ENCODE results near the gene GPATCH2L. TPM values are rescaled to one million over a fixed set of nuclear protein-coding genes. Genes with fewer than 3 reads are reported as not detected.

Gene GPATCH2L
- total and polyA plus RNA-seq, 7 donors, result 1.8 to 76.4 (median 40.7) TPM

DNA sequence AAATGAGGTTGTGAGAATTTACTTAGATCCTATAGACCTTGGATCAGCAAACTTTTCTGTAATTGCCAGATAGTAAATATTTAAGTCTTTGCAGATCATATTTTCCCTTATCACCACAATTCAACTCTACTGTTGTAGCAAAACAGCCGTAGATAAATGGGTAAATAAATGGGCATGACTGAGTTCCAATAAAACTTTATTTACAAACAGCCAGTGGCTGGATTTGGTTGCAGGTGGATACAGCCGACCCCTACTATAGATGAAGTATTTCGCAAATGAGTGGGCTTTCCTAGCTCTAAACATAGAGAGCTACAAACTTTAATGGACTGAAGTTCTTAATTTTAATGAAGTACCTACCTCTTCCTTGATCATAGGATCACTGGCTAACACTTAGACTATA lies 100.7 kb downstream of the GPATCH2L start:
- no peaks in the 10 kb centered on the region for H3K27me3 ChIP-seq
- DNase-seq, result no peak
- no peaks in the 10 kb centered on the region for H3K4me1 ChIP-seq
- H3K36me3 ChIP-seq, result no peaks in the 10 kb centered on the region
- TF ChIP-seq, protein P1, sequence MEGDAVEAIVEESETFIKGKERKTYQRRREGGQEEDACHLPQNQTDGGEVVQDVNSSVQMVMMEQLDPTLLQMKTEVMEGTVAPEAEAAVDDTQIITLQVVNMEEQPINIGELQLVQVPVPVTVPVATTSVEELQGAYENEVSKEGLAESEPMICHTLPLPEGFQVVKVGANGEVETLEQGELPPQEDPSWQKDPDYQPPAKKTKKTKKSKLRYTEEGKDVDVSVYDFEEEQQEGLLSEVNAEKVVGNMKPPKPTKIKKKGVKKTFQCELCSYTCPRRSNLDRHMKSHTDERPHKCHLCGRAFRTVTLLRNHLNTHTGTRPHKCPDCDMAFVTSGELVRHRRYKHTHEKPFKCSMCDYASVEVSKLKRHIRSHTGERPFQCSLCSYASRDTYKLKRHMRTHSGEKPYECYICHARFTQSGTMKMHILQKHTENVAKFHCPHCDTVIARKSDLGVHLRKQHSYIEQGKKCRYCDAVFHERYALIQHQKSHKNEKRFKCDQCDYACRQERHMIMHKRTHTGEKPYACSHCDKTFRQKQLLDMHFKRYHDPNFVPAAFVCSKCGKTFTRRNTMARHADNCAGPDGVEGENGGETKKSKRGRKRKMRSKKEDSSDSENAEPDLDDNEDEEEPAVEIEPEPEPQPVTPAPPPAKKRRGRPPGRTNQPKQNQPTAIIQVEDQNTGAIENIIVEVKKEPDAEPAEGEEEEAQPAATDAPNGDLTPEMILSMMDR (IDR thresholded peaks at IDR 0.05), result no peak
- TF ChIP-seq EP300 (IDR thresholded peaks at IDR 0.05) (no peak), POLR2AphosphoS5 (IDR thresholded peaks at IDR 0.05) (no peak), POLR2A (IDR thresholded peaks at IDR 0.05) (no peak)
- H3K4me3 ChIP-seq, result no peak overlapping the region
- no peak overlapping the region for H3K27ac ChIP-seq
- WGBS, 2 donors, result 60 to 77% methylated on average over 3 of the region's 3 CpGs
- intact Hi-C loops (cut with DNase I), result no loop called here
- no peaks in the 10 kb centered on the region for H3K9me3 ChIP-seq

DNA sequence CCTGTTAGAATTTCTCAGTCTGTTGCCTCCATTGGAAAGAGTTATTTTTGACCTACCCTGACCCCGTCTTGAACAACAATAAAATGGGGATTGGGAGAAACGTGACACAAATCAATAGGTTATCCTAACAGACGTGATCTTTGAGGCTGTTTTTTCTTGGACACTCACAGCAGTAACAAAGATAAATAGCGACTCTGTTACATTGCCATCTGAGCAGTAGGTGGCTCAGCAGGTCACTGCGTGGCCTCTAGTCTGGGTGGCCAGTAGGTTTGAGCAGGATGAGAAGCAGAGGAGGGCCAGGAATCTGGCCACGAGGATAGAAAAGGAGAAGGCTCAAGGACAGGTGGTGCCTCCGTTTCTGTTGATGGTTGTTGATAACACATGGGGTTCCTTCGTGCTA lies 101.4 kb downstream of the GPATCH2L start:
- Histone ChIP-seq H3K9me3 (no peaks in the 10 kb centered on the region), H3K27ac (no peak overlapping the region), H3K4me1 (no peaks in the 10 kb centered on the region), H3K4me3 (no peak overlapping the region), H3K36me3 (no peaks in the 10 kb centered on the region), H3K27me3 (no peaks in the 10 kb centered on the region)
- intact Hi-C loops (cut with DNase I), result no loop called here
- DNase-seq, result no peak
- 45 to 68% methylated on average over 8 of the region's 8 CpGs for WGBS, 2 donors
- TF ChIP-seq, protein P1 (IDR thresholded peaks at IDR 0.05), result no peak
- TF ChIP-seq EP300 (IDR thresholded peaks at IDR 0.05) (no peak), POLR2AphosphoS5 (IDR thresholded peaks at IDR 0.05) (no peak), POLR2A (IDR thresholded peaks at IDR 0.05) (no peak)

DNA sequence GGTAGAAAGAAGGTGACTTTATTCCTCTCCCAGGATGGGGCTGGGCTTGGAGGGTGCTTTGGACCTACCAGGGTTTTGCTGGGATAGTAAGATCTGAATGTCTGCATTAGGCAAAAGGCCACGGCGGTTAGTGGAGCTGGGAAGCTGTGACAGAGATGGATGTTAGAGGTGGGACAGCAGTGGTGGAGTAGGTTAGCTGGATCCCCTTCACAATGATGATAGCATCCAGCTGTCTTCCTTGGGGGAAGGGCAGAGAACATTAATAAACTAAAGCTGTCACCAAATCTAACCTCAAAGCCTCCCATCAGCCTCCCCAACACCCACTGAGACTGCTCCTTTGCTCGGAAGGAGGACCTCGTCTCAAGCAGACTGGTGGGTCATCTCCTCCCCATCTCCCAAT lies 104.8 kb downstream of the GPATCH2L start:
- no peak for TF ChIP-seq POLR2AphosphoS5 (IDR thresholded peaks at IDR 0.05)
- no peak for DNase-seq
- no peak overlapping the region for H3K27ac ChIP-seq
- no peaks in the 10 kb centered on the region for H3K9me3 ChIP-seq
- no peaks in the 10 kb centered on the region for H3K4me1 ChIP-seq
- no peaks in the 10 kb centered on the region for H3K36me3 ChIP-seq
- 47 to 51% methylated on average over 4 of the region's 4 CpGs for WGBS, 2 donors
- intact Hi-C loops (cut with DNase I), result no loop called here
- no peaks in the 10 kb centered on the region for H3K27me3 ChIP-seq
- H3K4me3 ChIP-seq, result no peak overlapping the region

DNA sequence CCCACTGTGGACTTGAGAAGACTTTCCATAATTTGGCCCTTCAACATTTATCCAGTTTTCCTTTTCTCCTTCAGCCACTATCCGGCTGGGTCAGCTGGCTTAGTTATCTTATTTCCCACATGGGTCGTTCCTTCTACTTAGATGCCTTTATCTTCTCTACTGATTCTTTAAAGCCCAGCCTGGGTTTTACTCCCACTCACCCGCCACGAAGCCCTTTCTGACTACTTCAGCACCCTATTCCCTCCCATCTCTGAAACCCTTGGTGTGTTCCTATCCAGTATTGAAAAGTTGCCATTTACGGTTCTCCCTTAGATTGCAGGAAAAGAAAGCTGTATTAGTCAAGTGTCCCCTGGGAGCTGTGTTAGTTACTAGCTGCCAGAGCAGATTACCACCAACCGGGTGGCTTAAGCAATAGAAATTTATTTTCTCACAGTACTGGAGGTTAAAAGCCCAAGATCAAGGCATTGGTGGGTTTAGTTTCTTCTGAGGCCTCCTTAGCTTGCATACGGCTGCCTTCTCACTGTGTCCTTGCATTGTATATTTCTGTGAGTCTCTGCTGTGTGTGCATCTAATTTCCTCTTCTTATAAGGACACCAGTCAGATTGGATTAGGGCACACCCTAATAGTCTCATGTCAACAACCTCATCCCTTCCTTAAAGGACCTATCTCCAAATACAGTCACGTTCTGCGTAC lies 105.5 kb downstream of the GPATCH2L start:
- Histone ChIP-seq H3K4me3 (no peak overlapping the region), H3K36me3 (no peaks in the 10 kb centered on the region), H3K9me3 (no peaks in the 10 kb centered on the region), H3K27me3 (no peaks in the 10 kb centered on the region), H3K4me1 (no peaks in the 10 kb centered on the region), H3K27ac (no peak overlapping the region)
- no peak for DNase-seq
- WGBS, 2 donors, result 87 to 88% methylated on average over 9 of the region's 9 CpGs
- intact Hi-C loops (cut with DNase I), result no loop called here
- TF ChIP-seq, protein P1 (IDR thresholded peaks at IDR 0.05), result no peak
- TF ChIP-seq EP300 (IDR thresholded peaks at IDR 0.05) (no peak), POLR2AphosphoS5 (IDR thresholded peaks at IDR 0.05) (no peak), POLR2A (IDR thresholded peaks at IDR 0.05) (no peak)

DNA sequence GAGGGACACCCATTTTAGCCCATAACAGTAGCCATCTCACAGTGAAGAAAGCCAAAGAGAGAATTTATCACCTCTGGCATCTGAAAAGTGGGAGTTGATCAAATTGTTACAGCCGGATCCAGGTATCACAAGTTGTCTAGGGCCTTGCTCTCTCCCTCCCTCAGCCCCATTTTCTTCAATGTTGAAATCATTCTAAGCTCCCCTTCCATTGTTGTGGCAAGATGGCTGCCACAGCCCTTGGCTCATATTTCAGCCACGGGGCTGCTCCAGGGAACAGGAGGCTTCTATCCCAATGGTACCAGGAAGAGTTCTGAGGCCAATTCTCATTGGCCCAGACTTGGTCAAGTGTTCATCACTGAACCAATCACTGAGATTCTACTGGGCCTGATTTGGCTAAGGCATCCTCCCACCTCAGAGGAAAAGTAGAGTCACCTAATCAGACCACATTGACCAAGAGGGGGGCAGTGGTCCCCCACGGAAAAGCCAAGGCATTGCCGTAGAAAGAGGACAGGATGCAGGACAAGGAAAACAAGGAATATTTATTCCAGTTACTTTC lies 106.2 kb downstream of the GPATCH2L start:
- no peak for DNase-seq
- intact Hi-C loops (cut with DNase I), result no loop called here
- WGBS, 2 donors, result 66 to 90% methylated on average over 4 of the region's 4 CpGs
- TF ChIP-seq, protein P1 (IDR thresholded peaks at IDR 0.05), result no peak
- no peaks in the 10 kb centered on the region for H3K4me1 ChIP-seq
- no peaks in the 10 kb centered on the region for H3K9me3 ChIP-seq
- no peaks in the 10 kb centered on the region for H3K27me3 ChIP-seq
- no peak overlapping the region for H3K27ac ChIP-seq
- no peak overlapping the region for H3K4me3 ChIP-seq
- H3K36me3 ChIP-seq, result no peaks in the 10 kb centered on the region
